Mononuclear cell (primary cell): Measurements from ENCODE around the gene SPON1. TPM values are rescaled to one million over a fixed set of nuclear protein-coding genes. Genes with fewer than 3 reads are reported as not detected.

ENCODE experiments used
- H3K27me3 ChIP-seq: 2 replicates; pipeline ENCODE4 v1.6.0; 2011; ENCODE audit warnings: low read length, control low read depth; ENCODE audit not compliant: insufficient read depth
- H3K4me1 ChIP-seq: 2 replicates; pipeline ENCODE4 v1.5.1; 2011; ENCODE audit warnings: mild to moderate bottlenecking, low read length, control low read depth; ENCODE audit not compliant: insufficient read depth
- H3K4me3 ChIP-seq: 2 replicates; pipeline ENCODE4 v1.5.1; 2011; ENCODE audit warnings: mild to moderate bottlenecking, low read length, moderate library complexity
- H3K9me3 ChIP-seq: 2 replicates; pipeline ENCODE4 v1.5.1; 2011; ENCODE audit warnings: low read depth, mild to moderate bottlenecking, control low read depth, low read length
- total RNA-seq: library from RNA; depleted of rRNA; stranded (reverse); fragments of >200 nt; gene quantifications from one replicate; pipeline ENCODE4 v1.2.3, GENCODE V29; 2012

The SPON1 gene
- total RNA-seq, 1 donor: 0.94 TPM

DNA sequence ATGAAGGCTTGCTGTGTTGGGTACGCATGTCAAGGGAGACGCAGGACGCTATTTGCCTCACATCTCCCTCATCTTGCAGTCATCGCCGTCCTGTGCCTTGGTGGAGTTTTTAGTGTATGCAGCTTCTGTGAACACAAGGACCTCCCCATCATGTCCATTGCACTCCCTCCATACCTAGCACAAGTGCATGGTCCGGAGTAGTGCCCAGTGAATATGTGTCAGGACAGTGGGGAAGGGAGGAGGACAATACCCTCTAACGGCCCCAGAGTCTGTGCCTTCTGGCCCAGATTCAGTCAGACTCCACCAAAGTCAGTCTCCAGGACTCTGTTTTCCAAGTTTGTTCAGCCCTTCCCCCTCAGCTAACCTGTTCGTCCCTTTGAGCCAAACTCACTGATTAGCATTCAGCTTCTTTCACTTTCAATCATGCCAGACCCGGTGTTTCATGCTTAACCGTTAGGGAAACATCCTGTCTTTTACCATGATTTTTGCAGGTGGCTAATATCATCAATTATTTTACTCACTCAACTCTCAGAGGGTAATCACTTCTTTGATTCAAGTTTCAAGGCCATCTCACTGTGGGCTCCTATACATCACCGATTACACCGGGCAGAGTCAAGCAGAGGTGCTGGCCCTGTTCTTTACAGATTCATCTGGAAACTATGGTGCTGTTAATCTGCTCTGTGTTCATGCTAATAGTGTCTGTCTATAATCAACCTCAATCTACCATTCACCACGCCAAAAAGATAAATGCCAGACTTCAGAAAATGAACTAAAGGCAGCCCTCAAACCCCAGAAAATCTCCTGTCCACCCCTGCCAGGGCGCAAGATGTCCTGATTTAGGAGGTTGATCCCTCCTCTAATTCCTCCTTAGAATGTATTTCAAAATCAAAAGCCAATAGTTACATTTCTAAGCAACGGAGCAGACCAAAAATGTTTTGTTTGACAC lies 240.0 kb downstream of the SPON1 start:
- no peak overlapping the region for H3K4me3 ChIP-seq
- H3K4me1 ChIP-seq: no peaks in the 10 kb centered on the region
- H3K9me3 ChIP-seq: no peaks in the 10 kb centered on the region
- no peaks in the 10 kb centered on the region for H3K27me3 ChIP-seq

DNA sequence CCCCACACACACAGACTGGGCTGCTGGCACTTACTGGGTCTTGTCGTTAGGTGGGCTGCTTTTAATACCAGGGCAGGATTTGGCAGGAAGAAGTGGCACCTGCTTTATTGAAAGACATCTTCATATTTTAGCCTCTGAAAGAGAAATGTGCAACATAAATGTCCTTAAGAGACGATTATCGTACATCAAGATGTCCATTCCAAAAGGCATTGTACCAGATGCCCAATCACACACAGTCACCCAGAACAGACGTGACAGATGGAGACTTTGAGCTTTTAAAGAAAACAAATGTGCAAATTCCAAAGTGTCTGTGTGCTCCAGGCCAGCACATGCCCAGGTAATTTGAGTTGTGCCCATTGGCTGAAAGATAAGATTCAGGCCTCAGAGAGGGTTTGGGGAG lies 240.8 kb downstream of the SPON1 start:
- Histone ChIP-seq H3K4me3 (no peak overlapping the region), H3K4me1 (no peaks in the 10 kb centered on the region), H3K27me3 (no peaks in the 10 kb centered on the region), H3K9me3 (no peaks in the 10 kb centered on the region)

DNA sequence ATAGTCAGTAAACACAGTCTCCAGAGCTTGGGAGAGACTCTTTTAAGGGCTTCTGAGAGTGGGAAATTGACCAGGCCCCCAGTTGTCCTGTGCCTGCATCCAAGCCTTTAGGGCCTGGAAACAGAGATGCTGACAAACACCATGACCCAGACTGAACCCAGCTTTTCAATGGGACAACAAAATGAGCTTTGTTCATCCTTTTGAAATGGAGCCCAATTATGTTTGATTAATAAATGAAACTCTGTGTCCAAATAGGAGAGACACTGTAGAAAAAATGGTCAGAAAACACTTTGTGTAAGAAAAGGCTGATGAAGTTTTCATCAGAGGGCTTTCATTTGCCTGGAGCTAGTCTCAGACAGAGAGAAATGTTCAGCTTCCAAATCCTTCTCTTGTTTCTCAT lies 250.5 kb downstream of the SPON1 start:
- Histone ChIP-seq H3K9me3 (no peaks in the 10 kb centered on the region), H3K4me1 (no peaks in the 10 kb centered on the region), H3K27me3 (no peaks in the 10 kb centered on the region), H3K4me3 (no peak overlapping the region)

DNA sequence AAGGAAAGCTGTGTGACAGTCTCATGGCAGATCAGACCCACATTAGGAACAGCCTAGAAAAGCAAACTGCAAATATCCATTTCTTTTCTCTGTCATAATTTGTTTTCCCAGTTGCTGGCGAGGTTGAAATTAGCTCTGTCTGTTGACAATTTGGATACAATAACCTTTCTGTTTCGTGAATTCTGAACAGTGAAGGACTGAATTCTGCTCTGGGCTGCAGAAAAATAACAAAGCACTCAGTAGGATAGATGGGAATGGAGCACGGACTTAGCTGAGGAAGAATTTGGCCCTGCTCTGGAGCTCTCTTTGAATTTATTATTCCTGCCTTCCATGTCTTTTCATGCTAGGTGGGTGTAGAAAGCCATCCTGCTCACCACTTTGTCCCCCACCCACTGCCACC lies 256.2 kb downstream of the SPON1 start:
- H3K4me3 ChIP-seq: no peak overlapping the region
- H3K27me3 ChIP-seq: no peaks in the 10 kb centered on the region
- H3K9me3 ChIP-seq: no peaks in the 10 kb centered on the region
- H3K4me1 ChIP-seq: no peaks in the 10 kb centered on the region

DNA sequence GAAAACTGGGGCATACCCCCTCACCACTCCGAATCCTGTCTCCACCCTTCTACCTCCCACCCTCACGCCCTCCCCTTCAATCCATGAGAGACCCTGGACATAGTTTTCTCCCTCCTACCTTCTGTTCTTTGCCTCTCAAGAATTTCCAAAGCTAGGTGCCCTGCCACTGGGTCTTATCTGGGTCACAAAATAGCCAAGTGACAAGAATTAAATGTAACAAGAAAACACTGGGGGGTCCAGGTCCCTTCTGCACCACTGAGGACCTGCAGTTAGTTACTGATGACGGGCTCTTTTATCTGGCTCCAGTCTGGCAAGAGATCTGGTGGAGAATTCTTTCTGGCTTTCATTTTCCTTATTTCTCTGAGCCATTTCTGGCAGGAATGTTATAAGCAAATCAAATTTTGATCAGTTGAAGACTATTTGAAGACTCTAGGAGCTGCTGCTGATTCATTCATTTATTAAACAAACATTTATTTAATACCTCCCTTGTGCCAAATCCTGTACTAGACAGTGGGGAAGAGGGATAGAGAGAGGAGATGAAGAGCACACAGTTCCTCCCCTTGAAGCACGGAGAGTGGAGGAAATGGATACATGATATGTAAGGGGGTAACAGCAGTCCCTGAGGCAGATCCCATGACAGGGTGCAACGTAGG lies 261.2 kb downstream of the SPON1 start:
- Histone ChIP-seq H3K4me3 (no peak overlapping the region), H3K9me3 (no peaks in the 10 kb centered on the region), H3K27me3 (no peaks in the 10 kb centered on the region), H3K4me1 (no peaks in the 10 kb centered on the region)

DNA sequence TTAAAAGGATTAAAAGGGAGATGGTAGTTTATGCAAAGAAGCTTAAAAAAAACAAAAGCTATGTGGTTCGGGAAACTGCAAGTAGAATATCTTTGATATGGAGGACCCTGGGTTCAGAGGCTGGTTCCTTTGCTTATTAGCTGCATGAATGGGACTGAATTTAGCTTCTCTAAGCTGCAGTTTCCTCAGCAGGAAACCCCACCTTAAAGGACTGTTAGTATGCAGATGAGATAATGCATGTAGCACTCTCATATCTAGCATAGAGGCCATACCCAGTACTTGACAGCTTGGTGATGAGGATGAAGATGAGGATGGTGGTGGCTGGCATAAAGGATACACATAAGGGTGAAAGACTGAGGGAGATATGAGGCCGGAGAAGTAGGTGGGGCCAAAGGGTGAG lies 261.9 kb downstream of the SPON1 start:
- H3K9me3 ChIP-seq: no peaks in the 10 kb centered on the region
- no peaks in the 10 kb centered on the region for H3K4me1 ChIP-seq
- no peak overlapping the region for H3K4me3 ChIP-seq
- H3K27me3 ChIP-seq: no peaks in the 10 kb centered on the region

DNA sequence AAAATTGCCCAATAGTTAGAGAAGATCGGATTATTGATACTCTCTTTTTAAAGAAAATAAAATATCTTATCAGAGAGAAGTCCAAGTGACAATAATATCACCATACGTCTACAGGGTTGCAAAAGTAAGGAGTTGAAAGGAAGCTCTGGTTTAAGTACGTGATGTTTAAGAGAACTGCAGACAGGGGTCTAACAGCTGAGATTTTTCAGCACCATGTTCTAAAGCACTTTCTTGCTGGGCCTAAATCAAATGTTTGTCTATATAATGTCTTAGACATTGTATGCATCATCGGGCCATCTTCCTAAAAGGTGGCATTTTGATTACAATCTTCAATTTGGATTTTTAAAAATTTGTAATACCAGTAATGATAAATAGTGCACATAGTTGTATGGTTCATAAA lies 263.1 kb downstream of the SPON1 start:
- no peaks in the 10 kb centered on the region for H3K9me3 ChIP-seq
- H3K27me3 ChIP-seq: no peaks in the 10 kb centered on the region
- H3K4me3 ChIP-seq: no peak overlapping the region
- H3K4me1 ChIP-seq: no peaks in the 10 kb centered on the region

DNA sequence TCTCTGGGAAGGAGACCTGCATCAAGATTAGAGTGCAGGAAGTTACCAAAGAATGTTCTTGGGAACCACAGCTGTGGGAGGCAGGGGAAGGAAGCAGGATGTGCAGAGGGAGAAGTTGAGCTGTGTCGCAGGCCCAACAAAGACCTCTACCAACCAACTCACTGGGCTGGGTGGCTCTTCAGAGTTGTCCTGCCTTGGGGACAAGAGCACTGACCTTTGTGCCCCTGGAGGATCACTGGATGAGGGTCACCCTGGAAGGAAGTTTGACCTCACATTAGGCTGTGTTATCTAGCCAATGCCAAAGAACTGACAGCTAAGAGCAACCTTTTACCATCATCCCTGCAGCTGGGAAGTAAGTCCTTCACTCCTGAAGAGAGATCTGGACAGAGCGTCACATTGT lies 265.8 kb downstream of the SPON1 start:
- no peaks in the 10 kb centered on the region for H3K27me3 ChIP-seq
- no peaks in the 10 kb centered on the region for H3K4me1 ChIP-seq
- no peaks in the 10 kb centered on the region for H3K9me3 ChIP-seq
- no peak overlapping the region for H3K4me3 ChIP-seq

DNA sequence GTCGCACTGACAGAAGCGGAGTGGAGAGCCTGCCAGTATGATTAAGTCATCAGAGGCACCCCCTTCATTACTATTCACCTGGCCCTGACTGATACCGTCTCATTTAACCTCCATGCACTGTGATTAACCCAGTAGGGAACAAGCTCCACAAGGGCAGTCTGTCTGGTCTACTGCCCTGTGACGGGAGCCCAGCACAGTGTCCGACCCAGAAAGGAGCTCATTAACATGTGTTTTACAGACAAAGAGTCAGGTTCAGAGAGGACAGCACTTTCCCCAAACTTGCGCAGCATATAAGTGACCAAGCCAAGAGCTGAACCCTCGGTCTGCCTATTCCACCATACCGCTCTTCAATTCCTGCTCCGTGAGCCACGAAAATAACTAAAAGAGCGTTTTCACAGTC lies 266.9 kb downstream of the SPON1 start:
- H3K9me3 ChIP-seq: no peaks in the 10 kb centered on the region
- H3K4me3 ChIP-seq: no peak overlapping the region
- no peaks in the 10 kb centered on the region for H3K27me3 ChIP-seq
- no peaks in the 10 kb centered on the region for H3K4me1 ChIP-seq

DNA sequence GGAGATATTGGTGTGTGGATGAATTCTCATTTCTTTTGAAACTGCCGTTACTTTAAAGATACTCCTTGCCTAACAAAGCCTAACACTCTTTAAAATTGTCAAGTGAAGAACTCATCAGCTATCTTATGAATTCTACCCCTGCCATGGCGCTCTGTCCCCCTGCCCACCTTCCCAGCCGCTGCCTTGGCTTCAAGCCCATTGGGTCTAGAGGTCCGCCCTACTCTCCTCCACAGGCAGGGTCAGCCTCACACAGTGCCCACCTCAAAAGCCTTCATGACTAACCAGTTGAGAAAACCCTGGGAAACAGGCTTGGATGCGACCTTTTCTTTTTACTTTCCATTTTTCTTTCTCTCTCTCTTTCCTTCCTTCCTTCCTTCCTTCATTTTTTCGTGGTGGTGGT lies 267.9 kb downstream of the SPON1 start:
- Histone ChIP-seq H3K27me3 (no peaks in the 10 kb centered on the region), H3K4me1 (no peaks in the 10 kb centered on the region), H3K4me3 (no peak overlapping the region), H3K9me3 (no peaks in the 10 kb centered on the region)

DNA sequence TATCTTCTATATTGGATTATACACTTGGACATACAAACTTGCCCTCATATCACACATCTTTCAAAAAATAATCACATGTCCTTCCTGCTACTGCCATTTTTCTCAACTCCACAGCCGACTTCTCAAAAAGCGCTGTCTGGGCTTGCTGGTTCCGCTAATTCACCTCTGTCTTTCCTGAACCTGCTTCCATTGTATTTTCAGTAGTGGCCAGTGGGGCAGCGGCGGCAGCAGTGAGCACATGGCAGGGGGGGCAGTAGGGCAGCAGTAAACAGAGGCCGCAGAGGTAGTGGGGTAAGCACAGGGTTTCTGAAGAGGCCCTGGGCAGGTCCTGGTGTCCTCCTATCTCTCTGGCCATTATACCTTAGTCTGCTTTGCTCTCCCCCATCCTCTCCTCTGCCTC lies 270.1 kb downstream of the SPON1 start:
- Histone ChIP-seq H3K4me1 (peaks cover 11% of the 10 kb centered on the region), H3K9me3 (no peaks in the 10 kb centered on the region), H3K4me3 (no peak overlapping the region), H3K27me3 (no peaks in the 10 kb centered on the region)

DNA sequence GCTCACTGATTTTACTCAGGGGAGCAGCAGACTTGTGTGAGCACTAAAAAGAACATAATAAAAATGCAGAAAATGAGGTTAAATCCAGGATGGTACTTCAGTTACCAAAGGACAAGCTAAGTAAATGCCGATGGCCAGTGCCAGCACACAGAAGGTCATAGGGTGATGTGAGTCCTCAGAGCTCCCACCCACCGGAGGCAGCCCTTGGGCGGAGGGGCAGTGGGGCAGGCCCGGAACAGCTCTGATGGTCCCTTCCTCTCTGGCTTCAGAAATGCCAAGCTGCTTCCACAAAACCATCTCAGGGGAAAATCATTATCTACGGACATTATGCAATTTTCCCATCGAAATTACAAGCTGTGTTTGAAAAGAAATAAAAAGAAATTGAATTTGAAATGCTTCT lies 271.9 kb downstream of the SPON1 start:
- Histone ChIP-seq H3K9me3 (no peaks in the 10 kb centered on the region), H3K4me1 (peaks cover 26% of the 10 kb centered on the region), H3K27me3 (no peaks in the 10 kb centered on the region), H3K4me3 (no peak overlapping the region)

DNA sequence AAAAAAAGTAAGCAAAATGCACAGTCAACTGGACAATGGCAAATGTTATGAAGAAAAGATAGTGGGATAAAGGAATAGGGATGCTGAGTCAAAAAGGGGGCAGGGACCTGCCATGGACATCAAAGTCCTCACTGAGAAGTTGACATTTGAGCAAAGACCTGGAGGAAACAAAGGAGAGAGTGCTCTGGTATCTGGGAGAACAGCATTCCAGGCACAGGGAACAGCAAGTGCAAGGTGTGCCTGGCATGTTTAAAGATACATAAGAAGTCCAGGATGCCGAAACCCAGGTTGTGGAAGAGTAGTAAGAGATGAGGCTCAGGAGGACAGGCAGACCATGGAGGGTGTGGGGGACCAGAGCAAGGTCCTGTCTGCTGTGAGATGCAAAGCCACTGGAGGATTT lies 273.2 kb downstream of the SPON1 start:
- H3K9me3 ChIP-seq: no peaks in the 10 kb centered on the region
- H3K27me3 ChIP-seq: no peaks in the 10 kb centered on the region
- no peak overlapping the region for H3K4me3 ChIP-seq
- H3K4me1 ChIP-seq: peaks cover 26% of the 10 kb centered on the region

DNA sequence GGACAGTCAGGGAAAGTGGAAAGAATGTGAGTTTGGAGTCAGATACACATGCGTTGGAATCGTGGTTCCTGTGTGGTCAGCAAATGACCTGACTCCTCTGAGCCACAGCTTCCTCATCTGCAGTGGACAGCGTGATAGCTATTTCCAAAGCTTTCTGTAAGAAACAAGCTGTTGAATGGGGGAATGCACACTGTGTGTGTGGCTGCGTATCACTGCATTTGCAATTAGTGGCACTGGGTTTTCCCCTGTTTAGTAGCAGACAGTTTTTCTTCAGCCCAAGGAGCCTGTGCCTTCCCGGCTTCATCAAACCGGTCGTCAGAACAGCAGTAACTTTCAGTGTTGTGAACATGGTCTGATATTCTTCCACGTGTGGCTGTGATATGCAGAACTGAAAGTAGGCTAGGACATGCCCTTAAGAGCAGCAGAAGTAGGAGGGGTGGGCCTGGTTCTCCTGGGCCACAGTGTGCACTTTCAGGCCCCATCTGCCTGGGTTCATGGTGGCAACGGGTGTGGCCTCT lies 275.0 kb downstream of the SPON1 start:
- peaks cover 26% of the 10 kb centered on the region for H3K4me1 ChIP-seq
- no peak overlapping the region for H3K4me3 ChIP-seq
- no peaks in the 10 kb centered on the region for H3K27me3 ChIP-seq
- H3K9me3 ChIP-seq: no peaks in the 10 kb centered on the region

DNA sequence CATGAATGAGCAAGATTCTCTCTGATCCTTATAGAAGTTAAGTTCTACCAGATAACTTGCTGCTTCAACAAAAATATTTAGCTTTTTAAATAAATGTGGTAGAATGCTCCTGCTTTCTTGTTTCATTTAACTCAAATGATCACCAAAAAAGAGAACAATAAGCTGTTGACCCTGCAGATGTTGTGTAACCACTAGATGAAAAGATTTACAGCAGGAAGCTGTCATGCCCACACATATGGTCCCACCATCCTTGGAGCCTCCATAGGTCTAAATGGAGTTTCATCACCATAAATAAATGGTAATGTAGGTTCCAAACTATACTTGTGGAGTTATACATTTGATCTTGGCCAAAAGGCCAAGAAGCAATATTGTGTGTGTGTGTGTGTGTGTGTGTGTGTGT lies 277.7 kb downstream of the SPON1 start:
- Histone ChIP-seq H3K4me3 (no peak overlapping the region), H3K9me3 (no peaks in the 10 kb centered on the region), H3K27me3 (no peaks in the 10 kb centered on the region), H3K4me1 (peaks cover 26% of the 10 kb centered on the region)
